ENCODE measurements around the gene CASKIN2. TPM values are rescaled to one million over a fixed set of nuclear protein-coding genes. Genes with fewer than 3 reads are reported as not detected.

CASKIN2 gene
- total and polyA plus RNA-seq, 10 of the 15 experiments (the other 5 are each of a cell fraction or from before 2014, with no cell fraction given) = 0.02 to 2.7 (median 0.44) TPM; not detected in 1

GRCh38 chr17:75515496-75516254 is at the start of gene CASKIN2 (continued):
- TF ChIP-seq MLLT1 (IDR thresholded peaks at IDR 0.05) (no peak), CTCF (IDR thresholded peaks at IDR 0.05 in 2 of 3, conservative IDR thresholded peaks at IDR 0.05 in 1 of 3; ENCODE audit: control insufficient read depth in 2 of 3, extremely low read depth in 1 of 3, insufficient read depth in 1 of 3, low read depth in 3 of 3, low read length in 3 of 3) (peak; percentile 95 to 99 (median 95)), IKZF2 (IDR thresholded peaks at IDR 0.05) (0 out of 4 replicates have a peak, but pooled peaks of 1 of the 2 experiments have one; percentile 32), GABPA (IDR thresholded peaks at IDR 0.05; ENCODE audit: low read depth) (no peak), PRDM15 (CRISPR knock-in tag; IDR thresholded peaks at IDR 0.05) (no peak), NRF1 (conservative IDR thresholded peaks at IDR 0.05; ENCODE audit: low read depth, low read length) (peak; percentile 22; the same call in 1 of the 2 replicates), ZBTB33 (IDR thresholded peaks at IDR 0.05) (no peak), SIX5 (IDR thresholded peaks at IDR 0.05; ENCODE audit: low read depth, low read length, severe bottlenecking) (no peak), USF2 (IDR thresholded peaks at IDR 0.05; ENCODE audit: borderline replicate concordance, low read depth, low read length) (no peak), ATF7 (IDR thresholded peaks at IDR 0.05; ENCODE audit: low read depth) (no peak), EZH2 (IDR thresholded peaks at IDR 0.05; ENCODE audit: borderline replicate concordance, control insufficient read depth, low read depth, low read length) (no peak), RCOR1 (conservative IDR thresholded peaks at IDR 0.05; ENCODE audit: low read depth, low read length) (no peak), SMARCA5 (IDR thresholded peaks at IDR 0.05) (peak; percentile 93), SPI1 (IDR thresholded peaks at IDR 0.05; ENCODE audit: borderline replicate concordance, insufficient read depth, low read depth, low read length) (no peak), CHD4 (IDR thresholded peaks at IDR 0.05) (no peak), NFYB (IDR thresholded peaks at IDR 0.05; ENCODE audit: insufficient read depth, low read depth, low read length) (no peak)

All from GM12878 (cell line).